Gastrocnemius medialis (tissue), 4 donors: Measurements from ENCODE around the gene MACIR. TPM values are rescaled to one million over a fixed set of nuclear protein-coding genes. Genes with fewer than 3 reads are reported as not detected.

ENCODE experiments used
- ATAC-seq, 2 donors: fragments of 150-250 bp; one replicate each; pipeline ENCODE4 v1.9.1; 2016
- DNase-seq, 2 donors: peaks; one replicate each; pipeline ENCODE4 v3.0.0-alpha.2; 2019
- H3K27ac ChIP-seq, 4 donors: fragments of 200-600 bp; sonication (generic); 1 replicate in 1 of 4; 2 replicates in 3 of 4; pipeline ENCODE4 v1.5.1; 2016 to 2018; ENCODE audit warnings: mild to moderate bottlenecking in 2 of 4, moderate library complexity in 1 of 4
- H3K27me3 ChIP-seq, 3 donors: fragments of 200-600 bp; sonication (generic) in 2 of 3; 1 replicate in 1 of 3; 2 replicates in 2 of 3; pipeline versions ENCODE4 v1.5.1 to v1.6.0; 2016 to 2019; ENCODE audit warnings: mild to moderate bottlenecking in 1 of 3, moderate library complexity in 1 of 3
- H3K36me3 ChIP-seq, 2 donors: fragments of 200-600 bp; sonication (generic) in 1 of 2; one replicate each; pipeline ENCODE4 v1.5.1; 2017 to 2018
- H3K4me1 ChIP-seq, 2 donors: fragments of 200-600 bp; sonication (generic) in 1 of 2; one replicate each; pipeline ENCODE4 v1.5.1; 2016 to 2017; ENCODE audit warnings: mild to moderate bottlenecking in 2 of 2
- H3K4me3 ChIP-seq, 4 donors: fragments of 200-600 bp; sonication (generic) in 3 of 4; 1 replicate in 1 of 4; 2 replicates in 3 of 4; pipeline ENCODE4 v1.5.1; 2016 to 2019; ENCODE audit warnings: mild to moderate bottlenecking in 2 of 4
- H3K9me3 ChIP-seq, 3 donors: fragments of 200-600 bp; sonication (generic) in 2 of 3; 1 replicate in 1 of 3; 2 replicates in 2 of 3; pipeline ENCODE4 v1.5.1; 2016 to 2019
- POLR2A ChIP-seq, 2 donors: fragments of 450-650 bp; IDR thresholded peaks; one replicate each; pipeline ENCODE4 v1.6.1; 2017; ENCODE audit warnings: antibody characterized with exemption in 2 of 2, mild to moderate bottlenecking in 2 of 2, moderate library complexity in 2 of 2
- in situ Hi-C, 4 donors: fragments of 200-750 bp; cut with MboI; loops; one replicate each; pipeline versions ENCODE4 v1.15.0 to v1.8.0; 2017; ENCODE audit warnings: low sequenced_read_pairs in 4 of 4
- intact Hi-C: fragments of 100-400 bp; cut with DNase I; formaldehyde crosslinking; loops from one replicate; pipeline ENCODE4 v1.15.1; 2023; ENCODE audit warnings: low total_unique reads
- total RNA-seq, 4 donors: library from RNA; depleted of rRNA; stranded (reverse); fragments of >200 nt; gene quantifications; one replicate each; pipeline versions ENCODE4 v1.1.0 to v1.2.3, GENCODE V29; 2016
- TF ChIP-seq, protein P1 (sequence below), 5 experiments: fragments of 450-650 bp in 3 of 5; fragments of 200-600 bp in 2 of 5; sonication (generic) in 2 of 5; IDR thresholded peaks in 4 of 5; conservative IDR thresholded peaks in 1 of 5; 1 replicate in 4 of 5; 2 replicates in 1 of 5; pipeline ENCODE4 v1.5.1; 2016 to 2019; ENCODE audit warnings: antibody characterized with exemption in 5 of 5, mild to moderate bottlenecking in 3 of 5, moderate library complexity in 3 of 5

The MACIR gene
- total RNA-seq, 4 donors from 2014 or later: 8.0 to 26.6 (median 21.7) TPM

DNA sequence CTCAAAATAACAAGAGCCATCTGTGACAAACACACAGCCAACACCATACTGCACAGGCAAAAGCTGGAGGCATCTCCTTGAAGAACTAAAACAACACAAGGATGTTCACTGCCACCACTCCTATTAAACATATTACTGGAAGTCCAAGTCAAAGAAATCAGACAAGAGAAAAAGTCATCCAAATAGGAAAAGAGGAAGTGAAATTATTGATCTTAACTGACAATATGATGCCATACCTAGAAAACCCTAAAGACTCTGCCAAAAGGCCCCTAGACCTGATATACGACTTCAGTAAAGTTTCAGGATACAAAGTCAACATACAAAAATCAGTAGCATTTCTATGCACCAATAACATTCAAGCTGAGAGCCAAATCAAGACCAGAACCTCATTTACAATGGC lies 30.0 kb upstream of the MACIR start:
- intact Hi-C loops: no loop called here
- no peak overlapping the region for H3K4me3 ChIP-seq
- H3K9me3 ChIP-seq: no peaks in the 10 kb centered on the region
- in situ Hi-C loops: loop anchor here in 2 of 4 donors (10.0 kb wide), 1 partner anchor 246 kb away; no protein-coding TSS in a partner anchor
- H3K4me1 ChIP-seq: no peaks in the 10 kb centered on the region
- H3K36me3 ChIP-seq: no peaks in the 10 kb centered on the region
- TF ChIP-seq, protein P1, sequence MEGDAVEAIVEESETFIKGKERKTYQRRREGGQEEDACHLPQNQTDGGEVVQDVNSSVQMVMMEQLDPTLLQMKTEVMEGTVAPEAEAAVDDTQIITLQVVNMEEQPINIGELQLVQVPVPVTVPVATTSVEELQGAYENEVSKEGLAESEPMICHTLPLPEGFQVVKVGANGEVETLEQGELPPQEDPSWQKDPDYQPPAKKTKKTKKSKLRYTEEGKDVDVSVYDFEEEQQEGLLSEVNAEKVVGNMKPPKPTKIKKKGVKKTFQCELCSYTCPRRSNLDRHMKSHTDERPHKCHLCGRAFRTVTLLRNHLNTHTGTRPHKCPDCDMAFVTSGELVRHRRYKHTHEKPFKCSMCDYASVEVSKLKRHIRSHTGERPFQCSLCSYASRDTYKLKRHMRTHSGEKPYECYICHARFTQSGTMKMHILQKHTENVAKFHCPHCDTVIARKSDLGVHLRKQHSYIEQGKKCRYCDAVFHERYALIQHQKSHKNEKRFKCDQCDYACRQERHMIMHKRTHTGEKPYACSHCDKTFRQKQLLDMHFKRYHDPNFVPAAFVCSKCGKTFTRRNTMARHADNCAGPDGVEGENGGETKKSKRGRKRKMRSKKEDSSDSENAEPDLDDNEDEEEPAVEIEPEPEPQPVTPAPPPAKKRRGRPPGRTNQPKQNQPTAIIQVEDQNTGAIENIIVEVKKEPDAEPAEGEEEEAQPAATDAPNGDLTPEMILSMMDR (IDR thresholded peaks at IDR 0.05 in 4 of 5, conservative IDR thresholded peaks at IDR 0.05 in 1 of 5): no peak
- no peak for TF ChIP-seq POLR2A (IDR thresholded peaks at IDR 0.05)
- H3K27me3 ChIP-seq: no peaks in the 10 kb centered on the region
- DNase-seq (no peak), ATAC-seq (no peak)
- no peak overlapping the region for H3K27ac ChIP-seq

DNA sequence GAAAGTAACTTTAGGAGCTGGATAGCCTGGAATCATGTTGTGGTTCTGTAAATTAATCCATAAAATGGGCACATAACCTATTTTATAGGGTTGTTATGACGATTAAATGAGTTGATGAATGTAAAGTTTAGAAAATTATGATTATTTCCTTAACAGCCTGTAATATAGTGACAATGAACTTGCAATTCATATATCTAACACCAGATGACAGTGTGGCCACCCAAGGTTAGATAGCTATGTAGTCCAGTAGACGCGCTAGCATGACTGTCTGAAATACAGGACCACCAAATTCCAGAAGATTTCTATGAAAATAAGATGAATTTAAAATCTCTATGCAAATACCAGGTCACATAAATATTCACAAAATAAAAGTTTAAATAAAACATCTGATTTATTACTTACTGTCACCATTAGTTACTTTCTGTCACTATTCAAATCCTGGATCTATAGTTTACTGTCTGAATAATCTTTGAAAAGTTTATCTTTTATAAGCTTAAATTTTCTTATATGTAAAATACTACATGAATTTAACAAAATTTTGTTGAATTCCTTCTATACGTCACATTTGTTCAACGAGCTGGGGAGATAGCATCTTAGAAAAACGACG lies 26.1 kb upstream of the MACIR start:
- no peak overlapping the region for H3K4me3 ChIP-seq
- ATAC-seq (peak in 1 of 2 donors; percentile 55), DNase-seq (no peak)
- in situ Hi-C loops (loop anchor here in 2 of 4 donors (5.0 to 10.0 kb wide), 2 partner anchors 242 to 245 kb away; no protein-coding TSS in a partner anchor), intact Hi-C loops (loop anchor here (2.0 kb wide), 1 partner anchor 242 kb away; no protein-coding TSS in a partner anchor)
- no peak overlapping the region for H3K27ac ChIP-seq
- no peaks in the 10 kb centered on the region for H3K36me3 ChIP-seq
- H3K4me1 ChIP-seq: no peaks in the 10 kb centered on the region
- H3K9me3 ChIP-seq: no peaks in the 10 kb centered on the region
- no peaks in the 10 kb centered on the region for H3K27me3 ChIP-seq
- TF ChIP-seq, protein P1 (IDR thresholded peaks at IDR 0.05 in 4 of 5, conservative IDR thresholded peaks at IDR 0.05 in 1 of 5): peak; percentile 49 to 84 (median 70)
- TF ChIP-seq POLR2A (IDR thresholded peaks at IDR 0.05): no peak

DNA sequence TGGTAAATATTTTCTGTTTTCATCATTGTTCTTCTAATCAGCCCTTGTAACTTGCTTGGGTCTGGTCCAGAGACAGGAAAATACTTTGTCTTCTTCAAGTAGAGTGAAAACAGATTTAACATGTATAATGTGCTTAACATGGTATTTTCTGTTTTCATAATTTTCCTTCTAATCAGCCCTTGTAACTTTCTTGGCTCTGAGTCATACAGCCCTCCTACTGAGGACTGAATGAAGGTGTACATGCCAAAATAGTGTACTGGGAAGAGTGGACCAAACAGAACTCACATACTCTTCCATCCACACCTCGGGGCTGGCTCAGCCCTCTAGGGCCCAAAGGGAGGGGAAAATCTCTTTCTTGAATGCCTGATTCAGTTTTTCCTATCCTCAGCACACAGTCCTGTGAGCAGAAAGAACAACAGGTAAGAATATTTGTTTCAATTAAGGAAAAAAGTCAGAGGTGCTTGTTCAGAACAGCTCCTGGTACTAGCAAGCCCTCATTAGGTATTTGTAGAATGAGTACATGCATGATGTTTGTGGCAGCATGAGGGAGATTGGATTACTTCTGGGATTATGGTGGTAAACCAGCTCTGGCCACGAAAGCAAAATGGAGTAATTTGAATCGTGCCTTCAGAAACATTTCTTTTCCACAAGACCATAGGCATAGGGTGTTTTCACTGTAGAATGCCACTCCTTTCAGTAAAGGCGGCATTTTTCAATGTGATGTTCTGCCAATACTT lies 24.2 kb upstream of the MACIR start:
- H3K27me3 ChIP-seq: no peaks in the 10 kb centered on the region
- in situ Hi-C loops: loop anchor here in 2 of 4 donors (5.0 to 10.0 kb wide), 2 partner anchors 240 to 243 kb away; no protein-coding TSS in a partner anchor
- H3K4me1 ChIP-seq: no peaks in the 10 kb centered on the region
- H3K36me3 ChIP-seq: no peaks in the 10 kb centered on the region
- DNase-seq: no peak
- intact Hi-C loops: no loop called here
- no peak for ATAC-seq
- H3K4me3 ChIP-seq: no peak overlapping the region
- H3K27ac ChIP-seq: no peak overlapping the region
- H3K9me3 ChIP-seq: peaks cover 0 to 3% (median 0%) of the 10 kb centered on the region in 3 donors
- TF ChIP-seq POLR2A (IDR thresholded peaks at IDR 0.05): no peak
- TF ChIP-seq, protein P1 (IDR thresholded peaks at IDR 0.05 in 4 of 5, conservative IDR thresholded peaks at IDR 0.05 in 1 of 5): no peak

DNA sequence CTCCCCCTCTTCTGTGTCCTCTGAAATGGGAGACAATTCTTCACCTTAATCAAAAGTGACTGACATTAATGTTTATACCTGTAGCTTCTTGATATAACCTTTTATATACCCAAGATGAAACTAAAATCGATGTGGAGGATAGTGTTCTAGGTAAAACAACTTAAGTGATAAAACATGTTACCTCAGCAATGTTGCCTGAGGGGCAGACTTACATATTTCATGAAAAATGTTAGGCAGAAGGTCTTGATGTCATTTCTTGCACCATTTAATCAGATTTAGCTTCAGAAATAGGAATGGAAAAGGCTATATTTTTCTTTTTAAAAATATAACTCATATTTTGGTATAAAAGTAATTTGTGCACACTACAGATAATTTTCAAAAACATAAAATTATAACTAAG lies 22.7 kb upstream of the MACIR start:
- H3K36me3 ChIP-seq: no peaks in the 10 kb centered on the region
- H3K9me3 ChIP-seq: peaks cover 0 to 3% (median 0%) of the 10 kb centered on the region in 3 donors
- in situ Hi-C loops (loop anchor here in 1 of 4 donors (10.0 kb wide), 1 partner anchor 239 kb away; no protein-coding TSS in a partner anchor), intact Hi-C loops (no loop called here)
- TF ChIP-seq POLR2A (IDR thresholded peaks at IDR 0.05): no peak
- TF ChIP-seq, protein P1 (IDR thresholded peaks at IDR 0.05 in 4 of 5, conservative IDR thresholded peaks at IDR 0.05 in 1 of 5): no peak
- ATAC-seq: no peak
- H3K27ac ChIP-seq: no peak overlapping the region
- H3K4me3 ChIP-seq: no peak overlapping the region
- H3K4me1 ChIP-seq: no peaks in the 10 kb centered on the region
- no peaks in the 10 kb centered on the region for H3K27me3 ChIP-seq
- DNase-seq: no peak
